ENCODE data around the gene UBE2L6.

Gene UBE2L6

DNA sequence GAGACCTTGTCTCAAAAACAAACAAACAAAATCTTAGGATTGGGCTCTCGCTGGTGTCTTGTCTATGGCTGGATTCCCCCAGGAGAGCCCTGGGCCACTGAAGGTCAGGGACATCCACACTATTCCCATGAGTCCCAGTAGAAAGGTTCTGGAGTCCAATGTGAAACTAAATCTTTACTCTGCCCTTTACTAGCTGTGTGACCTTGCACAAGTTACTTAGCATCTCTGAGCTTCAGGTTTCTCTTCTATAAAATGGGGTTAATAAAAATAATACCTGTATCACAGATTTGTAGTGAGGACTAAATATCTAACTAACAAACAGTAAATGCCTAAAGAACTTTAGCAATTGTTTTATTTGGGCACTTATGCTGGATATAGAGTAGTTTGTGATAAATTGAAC lies 61.0 kb downstream of the UBE2L6 start:
- TF ChIP-seq ZFX (IDR thresholded peaks at IDR 0.05): no peak
- TF ChIP-seq, protein P1, sequence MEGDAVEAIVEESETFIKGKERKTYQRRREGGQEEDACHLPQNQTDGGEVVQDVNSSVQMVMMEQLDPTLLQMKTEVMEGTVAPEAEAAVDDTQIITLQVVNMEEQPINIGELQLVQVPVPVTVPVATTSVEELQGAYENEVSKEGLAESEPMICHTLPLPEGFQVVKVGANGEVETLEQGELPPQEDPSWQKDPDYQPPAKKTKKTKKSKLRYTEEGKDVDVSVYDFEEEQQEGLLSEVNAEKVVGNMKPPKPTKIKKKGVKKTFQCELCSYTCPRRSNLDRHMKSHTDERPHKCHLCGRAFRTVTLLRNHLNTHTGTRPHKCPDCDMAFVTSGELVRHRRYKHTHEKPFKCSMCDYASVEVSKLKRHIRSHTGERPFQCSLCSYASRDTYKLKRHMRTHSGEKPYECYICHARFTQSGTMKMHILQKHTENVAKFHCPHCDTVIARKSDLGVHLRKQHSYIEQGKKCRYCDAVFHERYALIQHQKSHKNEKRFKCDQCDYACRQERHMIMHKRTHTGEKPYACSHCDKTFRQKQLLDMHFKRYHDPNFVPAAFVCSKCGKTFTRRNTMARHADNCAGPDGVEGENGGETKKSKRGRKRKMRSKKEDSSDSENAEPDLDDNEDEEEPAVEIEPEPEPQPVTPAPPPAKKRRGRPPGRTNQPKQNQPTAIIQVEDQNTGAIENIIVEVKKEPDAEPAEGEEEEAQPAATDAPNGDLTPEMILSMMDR (conservative IDR thresholded peaks at IDR 0.05): no peak
- peak overlapping the region; percentile 86 for H3K27ac ChIP-seq

DNA sequence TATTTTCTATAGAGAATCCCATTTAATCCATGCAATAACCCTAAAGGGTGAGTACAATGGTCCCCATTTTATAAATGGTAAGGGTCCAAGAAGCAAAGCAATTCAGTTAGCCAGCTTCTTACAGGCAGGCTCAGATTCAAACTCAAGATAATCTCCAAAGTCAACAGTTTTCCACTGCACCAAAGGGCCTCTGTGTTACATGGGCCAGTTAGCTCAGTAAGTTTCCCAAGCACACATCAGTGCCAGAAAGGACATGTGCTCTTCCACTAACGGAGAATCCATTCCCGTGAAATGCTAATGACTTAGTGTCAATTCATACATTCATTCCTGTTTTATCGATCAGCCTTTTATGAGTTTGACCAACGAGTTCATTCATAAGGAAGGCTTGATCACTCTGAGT lies 63.0 kb downstream of the UBE2L6 start:
- H3K27ac ChIP-seq: peak overlapping the region; percentile 86; the same call in 1 of the 2 replicates
- TF ChIP-seq, protein P1 (conservative IDR thresholded peaks at IDR 0.05): no peak
- TF ChIP-seq ZFX (IDR thresholded peaks at IDR 0.05): no peak

DNA sequence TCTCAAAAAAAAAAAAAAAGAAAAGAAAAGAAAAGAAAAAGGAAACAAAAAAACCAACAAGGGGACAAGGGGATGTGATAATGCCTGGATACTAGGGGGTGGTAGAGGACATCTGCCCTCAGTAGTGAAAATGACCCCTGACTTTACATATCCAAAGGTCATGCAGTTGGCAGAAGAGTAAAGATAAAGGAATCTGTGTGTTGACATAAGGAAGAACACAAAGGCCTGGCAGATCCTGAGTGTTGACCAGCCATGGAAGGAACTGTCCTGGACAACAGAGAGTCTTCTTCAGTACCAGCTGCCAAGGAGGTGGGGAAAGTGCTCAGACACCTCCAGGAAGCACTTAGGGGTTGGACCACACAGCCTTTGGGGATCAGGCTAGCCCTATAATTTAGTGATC lies 64.6 kb downstream of the UBE2L6 start:
- TF ChIP-seq ZFX (IDR thresholded peaks at IDR 0.05): no peak
- TF ChIP-seq, protein P1 (conservative IDR thresholded peaks at IDR 0.05): no peak
- H3K27ac ChIP-seq: peak overlapping the region; percentile 86

DNA sequence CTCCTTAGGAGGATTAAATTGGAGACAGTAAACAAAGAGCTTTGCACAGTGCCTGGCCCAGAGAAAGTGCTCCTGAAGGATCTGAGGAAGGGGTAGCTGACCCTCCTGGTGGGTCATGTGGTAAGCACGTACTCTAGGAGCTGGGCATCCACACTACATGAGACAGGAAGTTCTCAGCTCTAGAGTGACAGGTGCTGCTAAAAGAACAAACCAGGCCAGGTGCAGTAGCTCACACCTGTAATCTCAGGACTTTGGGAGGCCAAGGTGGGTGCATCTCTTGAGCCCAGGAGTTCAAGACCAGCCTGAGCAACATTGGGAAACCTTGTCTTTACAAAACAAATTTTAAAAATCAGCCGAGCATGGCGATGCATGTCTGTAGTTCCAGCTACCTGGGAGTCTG lies 65.1 kb downstream of the UBE2L6 start:
- TF ChIP-seq, protein P1 (conservative IDR thresholded peaks at IDR 0.05): no peak
- no peak for TF ChIP-seq ZFX (IDR thresholded peaks at IDR 0.05)
- H3K27ac ChIP-seq: peak overlapping the region; percentile 86

DNA sequence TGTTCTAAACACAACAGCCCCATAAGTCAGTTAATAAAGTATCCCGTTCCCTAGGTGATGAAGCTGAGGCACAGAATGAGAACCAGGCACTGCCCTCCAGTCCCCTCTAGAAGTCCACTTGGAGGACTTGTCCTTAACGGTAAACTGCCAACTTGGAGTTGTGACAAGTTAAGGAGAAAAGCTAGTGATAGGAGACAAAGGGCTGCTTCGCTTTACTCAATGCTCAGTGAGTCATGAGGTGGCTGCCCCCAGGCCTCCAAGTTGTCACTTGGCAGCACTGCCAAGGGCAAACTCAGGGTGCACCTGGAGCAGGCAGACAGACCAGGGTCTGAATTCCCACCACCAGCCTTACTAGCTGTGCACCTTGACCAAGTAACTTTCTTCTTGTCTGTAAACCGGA lies 65.5 kb downstream of the UBE2L6 start:
- TF ChIP-seq, protein P1 (conservative IDR thresholded peaks at IDR 0.05): no peak
- TF ChIP-seq ZFX (IDR thresholded peaks at IDR 0.05): no peak
- peak overlapping the region; percentile 86 for H3K27ac ChIP-seq
